HG03175 (cell line): ENCODE measurements around the gene CDKN1B.
"Not testable (repeated sequence)": the region's sequence is repeated elsewhere in the genome, so short reads cannot be mapped to it uniquely, and the experiment has no call there.

Source experiments
- ATAC-seq: cut with Tn5 transposase; IDR thresholded peaks from one replicate; pipeline ENCODE4 v1.9.1; 2021; ENCODE audit warnings: mild to moderate bottlenecking, moderate library complexity; ENCODE audit not compliant: unreplicated experiment

CDKN1B gene

GRCh38 chr12:12723681-12724420 lies 6.7 kb downstream of the CDKN1B start:
- no peak for ATAC-seq

- ATAC-seq, result no peak
Observed at GRCh38 chr12:12724421-12725085, 7.4 kb downstream of the CDKN1B start.

DNA sequence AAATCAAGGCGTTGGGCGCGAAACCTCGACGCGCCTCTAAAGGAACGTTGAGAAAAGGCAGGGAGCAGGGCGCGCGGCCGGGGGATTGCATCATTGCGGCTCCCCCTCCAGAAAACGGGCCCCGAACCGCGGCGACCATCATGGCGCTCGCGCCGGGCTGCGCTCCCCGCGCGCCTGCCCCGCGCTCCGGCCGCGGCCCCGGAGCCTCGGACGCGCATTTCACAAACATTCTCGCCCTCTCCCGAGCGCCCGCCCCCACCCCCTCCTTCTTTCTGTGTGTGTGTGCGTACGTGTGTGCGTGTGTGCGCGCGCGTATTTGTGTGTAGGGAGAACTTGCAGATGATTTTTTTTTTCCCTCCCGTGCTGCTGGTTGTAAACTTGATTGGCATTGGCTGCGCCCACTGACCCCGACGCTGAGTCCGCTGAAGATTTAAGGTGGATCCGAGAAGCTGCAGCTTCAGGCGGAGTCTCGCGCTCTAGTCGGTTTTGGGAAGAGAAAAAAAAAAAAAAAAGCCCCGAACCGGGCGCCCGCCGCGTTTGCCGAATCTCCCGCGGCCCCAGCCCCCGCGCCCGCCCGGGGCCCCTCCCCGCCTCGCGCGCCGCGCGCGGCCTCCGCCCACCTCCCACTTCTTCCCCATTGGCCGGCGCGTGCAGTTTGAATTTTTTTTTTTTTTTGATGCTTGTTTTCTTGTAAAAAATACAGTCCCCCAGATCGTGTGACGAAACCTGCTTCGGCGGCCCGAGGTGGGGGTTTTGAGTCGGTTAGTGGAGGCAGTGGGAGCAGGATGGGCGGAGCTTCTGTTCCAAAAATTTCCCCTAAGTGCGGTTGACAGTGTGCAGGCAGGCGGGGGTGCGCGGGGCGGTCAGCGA lies 8.2 kb downstream of the CDKN1B start:
- ATAC-seq, result peak; percentile 61

GRCh38 chr12:12725956-12726554 lies 8.9 kb downstream of the CDKN1B start:
- no peak for ATAC-seq

DNA sequence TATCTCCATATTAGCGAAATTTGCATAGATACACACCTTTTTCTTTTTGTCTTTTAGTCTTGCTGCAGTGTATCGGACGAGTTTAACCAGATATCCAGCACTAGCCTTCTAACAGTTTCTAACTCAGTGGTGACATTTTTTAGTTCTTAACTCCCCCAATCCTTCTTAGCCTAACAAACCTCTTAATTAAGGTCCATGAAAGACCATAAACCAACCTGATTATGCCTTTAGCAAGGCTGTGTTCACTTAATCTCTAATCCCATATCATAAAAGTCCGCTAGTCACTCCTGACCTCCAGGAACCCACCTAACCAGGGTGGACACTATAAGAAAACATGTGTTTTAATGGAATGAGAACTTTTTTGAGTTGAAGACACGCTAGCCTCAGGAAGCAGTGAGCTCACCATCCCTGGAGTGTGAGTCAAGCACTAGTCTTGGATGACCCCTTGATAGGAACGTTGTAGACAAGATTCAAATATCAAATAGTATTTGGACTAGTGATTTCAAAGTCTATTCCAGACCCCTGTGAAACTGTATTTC lies 9.5 kb downstream of the CDKN1B start:
- no peak for ATAC-seq

DNA sequence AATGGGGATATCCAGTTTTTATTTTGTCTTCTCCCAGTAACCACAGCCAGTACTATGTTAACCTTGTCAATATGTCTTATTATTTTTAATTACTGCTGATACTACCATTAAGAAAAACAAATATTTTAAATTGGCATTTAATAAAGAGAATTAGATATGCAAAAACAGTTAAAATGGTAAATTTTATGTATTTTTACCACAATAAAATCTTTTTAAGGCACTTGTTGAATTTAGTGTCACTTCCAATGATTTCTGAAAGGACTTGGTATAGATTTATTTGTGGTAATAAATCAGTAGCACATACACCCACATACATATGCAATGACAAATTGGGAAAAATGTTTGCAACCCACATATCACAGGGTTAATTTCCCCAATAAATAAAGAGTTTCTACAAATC lies 14.0 kb downstream of the CDKN1B start:
- ATAC-seq, result no peak

DNA sequence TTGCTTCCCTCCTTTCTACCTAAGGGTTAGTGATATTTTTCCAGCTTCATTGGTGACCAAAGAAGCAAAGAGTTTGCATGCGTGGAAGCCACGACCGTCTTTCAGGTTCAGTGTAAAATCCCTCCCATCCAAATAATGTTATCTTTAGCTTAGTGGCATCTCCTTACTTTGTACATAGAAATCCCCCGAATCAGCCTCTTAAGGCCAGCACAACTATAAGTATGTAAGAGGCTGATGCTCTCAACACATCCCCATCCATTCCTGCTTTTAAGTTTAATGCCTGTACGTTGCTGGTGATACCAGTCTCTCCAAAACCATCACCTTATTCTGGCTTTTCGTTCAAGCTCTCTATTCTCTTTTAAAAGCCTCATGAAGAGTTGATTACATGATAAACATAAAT lies 14.6 kb downstream of the CDKN1B start:
- ATAC-seq, result no peak

DNA sequence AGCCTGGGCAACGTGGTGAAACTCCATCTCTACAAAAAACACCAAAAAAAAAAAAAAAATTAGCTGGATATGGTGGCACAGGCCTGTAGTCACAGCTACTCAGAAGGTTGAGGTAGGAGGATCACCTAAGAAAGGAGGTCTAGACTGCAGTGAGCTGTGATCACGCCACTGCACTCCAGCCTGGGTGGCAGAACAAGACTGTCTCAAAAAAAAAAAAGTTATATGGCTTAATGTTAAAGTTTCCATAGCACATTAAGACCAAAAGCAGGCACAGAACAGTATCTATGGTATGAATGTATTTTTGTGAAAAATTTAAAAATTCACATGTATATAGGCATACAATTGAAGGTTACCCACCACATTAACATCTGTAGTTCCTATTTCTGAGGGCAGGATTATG lies 15.9 kb downstream of the CDKN1B start:
- ATAC-seq, result no peak

- ATAC-seq, result no peak
Observed at GRCh38 chr12:12734054-12734453, 16.9 kb downstream of the CDKN1B start.

GRCh38 chr12:12734561-12735071 lies 17.4 kb downstream of the CDKN1B start:
- ATAC-seq, result no peak

GRCh38 chr12:12735301-12735700 lies 18.1 kb downstream of the CDKN1B start:
- ATAC-seq, result no peak

DNA sequence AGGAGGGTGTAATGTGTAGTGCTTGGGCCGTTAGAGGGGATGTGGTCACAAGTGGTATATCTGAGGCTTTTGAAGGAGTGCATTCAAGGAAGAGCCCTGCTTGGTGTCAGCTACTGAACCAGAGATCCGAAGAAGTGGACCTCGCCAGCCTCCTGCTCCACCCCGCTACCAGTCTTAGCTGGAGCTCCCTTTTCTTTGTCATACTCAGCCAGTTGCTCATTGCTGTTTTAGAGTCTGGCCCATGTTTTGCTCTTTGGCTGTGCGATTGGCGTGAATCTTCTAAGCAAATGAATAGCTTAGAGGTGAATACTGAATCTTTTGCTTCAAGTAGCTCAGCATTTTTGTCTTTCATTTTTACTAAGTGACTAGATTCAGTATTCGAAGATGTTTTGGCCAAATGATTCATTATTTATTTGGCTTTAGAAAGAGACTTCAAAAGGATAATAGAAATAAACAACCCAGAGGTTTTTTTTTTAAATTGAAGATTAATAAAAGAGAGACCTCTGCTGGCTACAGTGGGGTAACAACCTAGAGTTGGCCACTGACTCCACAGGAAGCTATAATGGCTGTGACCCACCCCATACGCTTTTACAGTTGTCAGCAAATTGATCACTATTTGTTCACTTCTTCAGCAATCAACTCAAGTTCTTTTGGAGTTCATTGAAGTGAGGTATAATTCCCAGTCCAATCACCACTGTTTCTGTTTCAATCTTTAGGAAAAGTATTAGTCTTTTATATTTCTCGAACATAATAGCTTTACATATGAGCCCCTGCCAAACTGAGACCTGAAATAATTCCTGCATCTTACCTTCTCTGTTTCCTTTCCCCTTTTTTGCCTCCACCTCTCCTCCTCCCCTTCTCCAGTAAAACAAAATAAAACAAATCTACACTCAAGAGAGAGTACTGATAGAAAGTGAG lies 19.9 kb downstream of the CDKN1B start:
- peak; percentile 79 for ATAC-seq

- ATAC-seq, result not testable (repeated sequence)
Observed at GRCh38 chr12:12738152-12738551, 21.0 kb downstream of the CDKN1B start.

DNA sequence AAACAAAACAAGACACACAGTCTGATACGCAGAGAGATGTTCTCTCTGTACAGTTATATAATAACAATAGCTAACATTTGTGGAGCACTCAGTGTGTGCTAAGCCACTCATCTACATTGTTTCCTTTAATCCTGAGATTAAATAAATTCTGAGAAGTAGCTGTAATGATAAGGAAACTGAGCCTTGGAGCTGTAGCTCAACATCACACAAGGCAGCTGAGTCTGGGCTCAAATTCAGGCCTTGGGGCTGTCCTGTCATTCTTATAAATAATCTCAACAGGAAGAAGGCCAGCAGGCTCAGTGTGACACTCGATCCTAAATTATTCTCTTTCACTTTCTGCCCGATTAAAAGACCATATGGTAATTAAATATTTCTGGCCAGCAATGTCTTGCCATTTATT lies 24.5 kb downstream of the CDKN1B start:
- no peak for ATAC-seq

GRCh38 chr12:12744546-12745305 lies 27.6 kb downstream of the CDKN1B start:
- no peak for ATAC-seq

DNA sequence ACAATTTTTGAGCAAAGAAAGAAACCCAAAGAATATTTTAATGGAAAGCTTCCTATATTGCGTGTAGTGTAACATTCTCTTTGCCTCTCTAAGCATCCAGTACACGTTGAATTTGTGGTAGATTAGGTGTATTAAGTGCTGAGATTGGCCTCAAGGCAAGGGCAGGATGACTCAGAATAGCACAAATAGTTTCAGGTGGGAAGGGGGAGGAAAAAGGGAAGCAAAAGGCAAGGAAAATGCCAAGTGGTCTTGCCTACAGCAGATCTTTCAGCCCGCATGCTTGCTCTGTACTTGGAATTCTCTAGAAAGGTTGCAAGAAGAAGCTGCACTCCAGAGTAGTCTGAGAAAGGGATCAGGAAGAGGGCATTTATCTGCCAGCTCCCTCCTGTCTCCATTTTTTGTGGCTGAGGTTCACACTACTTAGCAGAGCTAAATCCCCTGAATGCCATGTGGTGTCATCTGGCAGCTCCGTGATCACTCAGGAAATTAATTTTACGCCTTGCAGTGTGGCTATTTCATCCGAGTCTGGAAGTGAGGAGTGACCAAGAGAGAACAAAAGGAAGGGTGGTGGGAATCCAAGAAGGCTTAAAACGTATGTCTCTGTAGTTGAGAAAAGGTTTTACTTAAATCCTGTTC lies 28.5 kb downstream of the CDKN1B start:
- no peak for ATAC-seq

- no peak for ATAC-seq
Observed at GRCh38 chr12:12747278-12747677, 30.1 kb downstream of the CDKN1B start.

GRCh38 chr12:12748044-12748443 lies 30.9 kb downstream of the CDKN1B start:
- no peak for ATAC-seq
